Activated CD4-positive, CD25-positive, alpha-beta regulatory T cell treated with anti-CD3 and anti-CD28 coated beads, Interleukin-2, amount 50 U/mL, for 16 hours (primary cell): ENCODE results near the gene SH3PXD2A.

Source experiments
- DNase-seq: peaks from one replicate; pipeline ENCODE4 v3.0.0-alpha.2; 2020; ENCODE audit warnings: low read depth, low spot score

The SH3PXD2A gene

GRCh38 chr10:103879409-103879808 lies 24.0 kb upstream of the SH3PXD2A start:
- no peak for DNase-seq

GRCh38 chr10:103877861-103878260 lies 22.5 kb upstream of the SH3PXD2A start:
- DNase-seq: no peak

- no peak for DNase-seq
These were observed 20.8 kb upstream of the SH3PXD2A start for GRCh38 chr10:103876155-103876554.

GRCh38 chr10:103874730-103875129 lies 19.4 kb upstream of the SH3PXD2A start:
- DNase-seq: no peak

GRCh38 chr10:103872137-103872931 lies 17.0 kb upstream of the SH3PXD2A start:
- DNase-seq: no peak

GRCh38 chr10:103871006-103871405 lies 15.6 kb upstream of the SH3PXD2A start:
- no peak for DNase-seq

GRCh38 chr10:103870516-103870915 lies 15.1 kb upstream of the SH3PXD2A start:
- no peak for DNase-seq

- DNase-seq: no peak
These were observed 14.0 kb upstream of the SH3PXD2A start for GRCh38 chr10:103869336-103869735.

GRCh38 chr10:103868200-103868599 lies 12.8 kb upstream of the SH3PXD2A start:
- no peak for DNase-seq

- no peak for DNase-seq
These were observed 6.1 kb upstream of the SH3PXD2A start for GRCh38 chr10:103861505-103861904.

GRCh38 chr10:103859161-103860086 lies 4.0 kb upstream of the SH3PXD2A start:
- DNase-seq: no peak

GRCh38 chr10:103858360-103858759 lies 3.0 kb upstream of the SH3PXD2A start:
- no peak for DNase-seq

- DNase-seq: no peak
These were observed 1.4 kb upstream of the SH3PXD2A start for GRCh38 chr10:103856797-103857170.

- no peak for DNase-seq
These were observed 748 bp upstream of the SH3PXD2A start for GRCh38 chr10:103855852-103856796.

- DNase-seq: no peak
These were observed 537 bp downstream of the SH3PXD2A start for GRCh38 chr10:103854686-103855391.

GRCh38 chr10:103854265-103854685 lies 1.1 kb downstream of the SH3PXD2A start:
- DNase-seq: no peak

- DNase-seq: no peak
These were observed 1.7 kb downstream of the SH3PXD2A start for GRCh38 chr10:103853428-103854264.

- DNase-seq: no peak
These were observed 2.5 kb downstream of the SH3PXD2A start for GRCh38 chr10:103852856-103853255.

GRCh38 chr10:103852189-103852711 lies 3.1 kb downstream of the SH3PXD2A start:
- no peak for DNase-seq

- no peak for DNase-seq
These were observed 4.1 kb downstream of the SH3PXD2A start for GRCh38 chr10:103851261-103851660.
